Activated CD8-positive, alpha-beta memory T cell treated with anti-CD3 and anti-CD28 coated beads for 4 hours (primary cell): ENCODE data around the gene ELL.

ENCODE experiments used
- DNase-seq, 2 donors: peaks; one replicate each; pipeline ENCODE4 v3.0.0-alpha.2; 2020; ENCODE audit warnings: low read depth in 2 of 2

ELL gene

DNA sequence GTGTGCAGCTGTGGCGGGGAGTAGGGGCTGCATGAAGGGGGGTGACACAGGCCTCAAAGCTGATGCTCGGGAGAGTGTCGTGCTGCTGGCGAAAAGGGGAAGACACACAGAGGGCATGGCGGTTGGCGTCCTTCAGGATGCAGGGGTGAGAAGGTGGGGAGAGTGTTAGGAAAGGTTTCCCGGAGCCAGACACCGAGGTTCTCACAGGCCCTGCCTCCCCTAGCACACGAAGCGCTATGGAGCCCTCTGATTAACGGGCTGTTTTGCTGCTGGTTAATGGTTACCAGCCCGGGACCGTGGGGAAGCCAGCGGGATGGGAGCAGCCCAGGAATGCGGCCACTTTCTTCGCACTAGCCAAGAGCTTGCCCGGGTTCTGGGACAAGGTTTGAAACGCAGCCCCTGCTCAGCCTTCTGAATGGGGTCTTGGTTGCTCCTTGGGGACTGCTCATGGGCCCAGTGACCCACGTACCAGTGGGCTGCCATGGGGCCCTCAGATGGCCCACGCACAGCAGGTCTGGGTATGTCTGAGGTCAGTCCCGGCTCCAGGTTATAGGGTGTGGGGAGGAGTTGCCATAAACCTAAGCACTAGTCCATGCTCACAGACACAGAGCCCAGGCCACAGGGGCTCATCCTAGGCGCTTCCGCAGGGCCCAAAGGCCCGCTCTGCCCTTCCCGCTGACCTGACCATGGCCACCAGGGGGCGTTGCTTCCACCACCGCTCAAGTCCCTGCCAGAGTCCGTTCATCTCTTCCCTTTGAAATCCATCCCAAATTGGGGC, 52.6 kb downstream of the ELL start:
- no peak for DNase-seq

DNA sequence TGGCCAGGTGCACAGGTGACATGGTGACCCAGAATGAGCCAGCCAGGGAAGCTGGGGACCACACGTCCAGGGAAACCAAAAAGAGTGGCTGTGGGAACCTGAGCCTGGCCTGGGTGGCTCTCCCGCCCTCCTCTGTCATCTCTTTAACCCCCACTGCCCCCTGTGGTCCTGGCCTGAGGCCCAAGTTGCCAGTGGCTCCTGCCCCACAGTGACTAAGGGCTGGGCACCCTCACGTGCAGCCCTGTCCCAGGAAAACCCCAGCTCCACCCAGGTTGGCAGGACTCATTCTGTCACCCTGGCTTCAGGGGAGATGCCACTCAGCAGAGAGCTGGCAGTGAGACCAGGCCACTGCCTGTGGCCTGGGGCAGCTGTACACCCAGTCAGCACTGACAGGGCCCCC, 53.4 kb downstream of the ELL start:
- DNase-seq, result no peak

DNA sequence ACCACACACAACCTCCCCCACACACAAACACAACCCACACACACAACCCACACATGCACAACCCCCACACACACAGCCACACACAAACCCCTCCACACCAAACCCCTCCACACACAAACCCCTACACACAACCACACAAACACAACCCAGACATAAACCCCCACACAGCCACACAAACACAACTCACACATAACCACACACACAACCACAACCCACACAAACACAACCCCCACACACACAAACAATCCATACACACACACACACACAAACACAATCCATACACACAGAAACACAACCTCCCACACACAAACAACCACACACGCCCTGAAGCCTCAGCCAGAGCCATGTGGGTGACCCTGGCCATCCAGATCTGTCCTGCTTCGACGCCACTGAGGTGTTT, 53.9 kb downstream of the ELL start:
- no peak for DNase-seq

DNA sequence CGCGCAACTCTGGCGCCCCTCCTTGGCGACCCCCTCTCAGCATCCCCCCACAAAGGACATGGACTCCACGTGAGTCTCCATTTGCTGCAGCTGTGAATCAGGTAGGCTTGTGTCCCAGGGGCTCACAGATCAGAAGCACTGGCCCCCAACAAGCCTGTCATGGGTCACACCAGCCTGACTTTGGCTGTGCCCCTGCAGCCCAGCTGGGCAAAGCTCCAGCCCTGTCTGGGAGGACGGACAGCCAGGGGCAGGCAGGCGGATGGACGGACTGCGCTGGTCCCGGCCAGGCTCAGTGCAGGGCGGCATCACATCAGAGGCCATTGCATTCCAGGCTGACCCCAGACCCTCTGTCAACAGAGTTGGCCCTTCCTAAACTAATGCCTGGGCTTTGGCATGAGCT, 55.5 kb downstream of the ELL start:
- DNase-seq, result no peak

DNA sequence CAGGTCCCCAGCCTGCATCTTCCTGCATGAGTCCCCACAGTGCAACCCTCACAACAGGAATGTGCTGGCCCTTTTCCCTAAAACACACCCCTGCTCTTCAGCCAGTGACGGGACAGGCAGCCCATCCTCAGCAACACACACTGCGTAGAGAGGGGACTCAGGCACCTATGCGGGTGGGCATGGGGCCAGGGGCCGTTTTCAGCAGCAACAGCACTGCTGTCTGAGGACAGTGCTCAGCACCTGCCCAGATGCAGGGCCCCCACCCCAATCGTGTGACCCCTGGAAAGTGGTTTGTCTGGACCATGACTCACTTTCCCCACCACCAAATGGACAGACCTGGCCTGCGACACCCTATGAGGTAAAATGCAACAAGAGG, 55.9 kb downstream of the ELL start:
- DNase-seq, result no peak

DNA sequence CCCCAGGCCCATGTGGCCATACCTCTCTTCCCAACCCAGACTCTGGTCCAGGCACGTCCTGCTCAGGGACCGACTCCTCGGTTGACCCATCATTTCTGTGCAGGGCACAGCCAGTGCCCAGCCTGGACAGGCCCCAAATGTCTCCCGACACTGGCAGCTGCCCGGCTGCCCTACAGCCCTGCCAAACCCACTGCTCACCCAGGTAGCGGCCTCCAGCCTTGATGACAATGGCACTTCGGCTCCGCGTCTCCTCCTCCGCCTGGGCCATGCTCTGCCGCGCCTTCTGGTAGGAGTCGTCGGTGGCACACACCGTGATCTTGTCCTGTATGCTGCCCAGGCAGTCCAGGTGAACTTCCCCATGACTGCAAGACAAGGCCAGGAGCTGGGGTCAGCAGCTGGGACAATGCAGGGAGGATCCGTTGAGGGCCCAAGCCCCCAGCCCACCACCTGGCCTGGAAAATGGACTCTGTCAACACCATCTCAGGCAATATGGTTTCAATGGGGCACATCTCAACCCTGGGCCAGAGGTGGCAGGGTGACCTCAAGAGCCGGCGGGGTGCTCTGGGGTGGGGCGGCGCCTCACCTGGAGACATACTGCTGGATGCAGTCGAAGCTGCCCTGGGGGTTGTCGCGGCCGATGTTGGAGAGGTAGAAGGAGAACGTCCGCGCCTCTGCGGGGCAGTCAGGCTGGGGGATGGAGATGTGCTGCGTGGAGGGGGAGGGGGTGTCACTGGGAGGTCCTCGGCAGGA, 56.5 kb downstream of the ELL start:
- no peak for DNase-seq

DNA sequence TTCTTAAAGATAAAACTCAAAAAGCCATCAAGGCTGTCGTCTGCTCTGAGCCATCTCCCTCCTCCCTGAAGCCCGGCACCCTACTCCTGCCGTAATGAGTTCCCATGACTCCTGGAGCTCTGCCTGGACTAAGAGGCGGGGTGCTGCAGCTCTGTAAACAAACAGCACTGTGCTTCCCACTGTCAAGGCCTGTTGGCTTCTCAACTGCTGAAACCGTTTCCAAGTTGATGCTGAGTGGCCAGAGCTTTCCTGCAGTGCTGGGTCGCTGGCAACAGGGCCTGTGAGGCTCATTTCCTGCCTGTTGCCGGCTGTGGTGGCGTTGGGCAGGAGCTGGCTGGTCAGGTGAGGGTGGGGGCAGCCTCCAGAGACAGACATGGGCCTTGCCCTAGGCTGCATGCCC, 57.2 kb downstream of the ELL start:
- DNase-seq, result no peak

DNA sequence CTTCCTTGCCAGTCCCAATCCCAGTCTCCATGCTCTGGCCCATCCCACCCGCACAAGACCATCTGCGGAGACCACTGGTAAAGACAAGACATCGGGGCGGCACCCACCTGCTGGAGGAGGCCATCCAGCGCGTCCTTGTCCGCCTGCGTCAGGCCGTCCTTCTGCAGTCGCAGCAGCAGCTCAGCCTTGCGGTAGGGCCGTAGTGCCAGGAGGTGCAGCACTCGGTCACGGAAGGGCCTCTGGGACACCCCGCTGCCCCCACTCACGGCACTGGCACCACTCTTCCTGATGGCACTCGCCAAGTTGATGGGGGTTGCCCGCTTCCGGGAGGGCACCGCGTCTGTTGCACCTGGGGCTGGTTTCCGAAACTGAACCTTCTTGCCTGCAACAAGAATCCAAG, 60.4 kb downstream of the ELL start:
- DNase-seq, result no peak

DNA sequence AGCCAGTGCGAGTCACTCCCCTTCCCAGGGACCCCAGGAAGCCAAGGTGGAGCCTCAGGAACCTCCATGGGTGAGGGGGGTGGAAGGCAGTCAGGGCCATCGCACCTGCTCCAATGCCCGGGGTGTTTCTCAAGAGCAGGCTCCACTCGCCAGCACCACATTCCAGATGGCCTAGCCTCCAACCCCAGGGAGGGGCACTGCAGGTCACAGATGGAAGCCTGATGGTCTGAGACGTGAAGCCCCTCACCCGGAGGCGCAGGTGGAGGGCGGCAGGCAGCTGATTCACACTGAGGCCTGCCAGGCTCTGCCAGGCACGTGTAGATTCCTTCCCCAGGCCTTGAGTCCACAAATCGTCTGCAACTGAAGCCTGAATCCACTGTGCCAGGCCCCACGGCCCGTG, 61.0 kb downstream of the ELL start:
- no peak for DNase-seq

DNA sequence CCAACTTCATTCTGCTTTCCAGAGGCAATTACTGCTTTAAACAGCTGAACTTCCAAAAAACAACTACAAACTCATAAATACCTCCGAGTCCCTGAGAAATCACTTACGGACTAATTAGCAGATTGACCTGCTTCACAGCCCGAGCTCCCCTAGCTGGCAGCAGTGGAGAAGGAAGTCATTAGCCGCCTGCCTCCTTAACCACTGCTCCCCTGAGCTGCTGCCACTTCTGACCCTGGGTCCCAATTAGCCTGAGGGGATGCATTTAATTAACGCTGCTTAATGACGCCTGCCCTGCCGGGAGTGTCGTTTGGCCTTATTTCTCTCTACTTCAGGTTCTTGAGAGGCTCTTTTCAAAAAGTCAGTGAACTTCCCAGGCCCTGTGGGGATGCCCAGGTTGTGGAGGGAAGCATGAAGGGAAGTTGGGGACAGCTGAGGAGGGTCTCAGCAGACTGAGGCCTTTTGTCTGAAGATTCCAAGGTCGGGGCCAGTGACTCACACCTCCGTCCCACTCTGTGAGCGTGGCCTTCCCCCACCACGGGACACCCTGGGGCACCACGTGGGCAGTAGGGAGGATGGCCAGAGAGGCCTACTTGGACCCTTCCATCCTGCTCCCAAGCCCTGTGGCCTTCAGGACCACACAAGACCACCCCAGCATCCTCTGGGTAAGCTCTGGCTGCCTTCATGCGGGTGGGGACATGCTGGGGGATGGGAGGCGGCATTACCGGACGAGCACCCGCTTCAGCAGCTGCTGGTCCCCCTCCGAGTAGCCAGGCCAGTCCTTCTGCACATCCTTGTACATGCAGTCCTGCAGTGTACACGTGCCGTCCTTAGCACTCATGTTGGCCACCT, 64.2 kb downstream of the ELL start:
- no peak for DNase-seq

DNA sequence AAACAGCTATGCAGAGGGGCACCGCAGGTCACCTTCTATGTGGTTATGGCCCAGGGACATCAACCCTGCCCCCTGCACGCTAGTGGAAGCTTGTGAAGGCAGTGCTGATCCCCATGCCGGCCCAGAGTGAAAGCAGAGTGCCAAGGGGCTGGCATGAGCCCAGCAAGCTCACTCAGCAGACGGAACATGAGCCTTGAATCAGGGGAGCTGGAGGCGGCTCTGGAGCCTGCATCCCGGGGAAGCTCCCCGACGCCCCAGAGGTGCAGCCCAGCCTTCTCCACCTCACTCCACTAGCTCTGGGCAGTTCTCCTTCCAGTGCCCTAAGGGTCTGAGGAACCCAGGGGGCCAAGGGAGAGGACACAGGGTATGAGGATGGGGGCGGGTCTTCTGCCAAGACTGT, 64.9 kb downstream of the ELL start:
- no peak for DNase-seq

DNA sequence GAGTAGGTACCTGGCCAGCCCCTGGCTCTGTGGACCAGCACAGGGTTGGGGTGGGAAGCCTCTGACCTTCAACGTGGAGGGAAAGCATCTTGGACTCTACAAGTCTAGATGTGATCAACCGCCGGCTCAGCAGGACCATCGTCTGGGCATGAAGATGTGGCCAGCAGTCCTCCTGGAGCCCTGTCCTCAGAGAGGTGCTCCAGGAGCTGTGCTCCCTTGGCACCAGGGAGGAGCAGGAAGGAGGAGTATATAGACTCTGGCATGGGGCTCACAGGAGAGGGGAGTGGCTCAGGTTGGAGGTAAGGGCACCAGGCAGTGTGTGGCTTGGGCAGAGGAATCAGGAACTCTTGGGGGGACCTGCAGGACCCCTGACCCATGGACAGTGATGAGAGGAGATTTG, 65.6 kb downstream of the ELL start:
- DNase-seq, result no peak

DNA sequence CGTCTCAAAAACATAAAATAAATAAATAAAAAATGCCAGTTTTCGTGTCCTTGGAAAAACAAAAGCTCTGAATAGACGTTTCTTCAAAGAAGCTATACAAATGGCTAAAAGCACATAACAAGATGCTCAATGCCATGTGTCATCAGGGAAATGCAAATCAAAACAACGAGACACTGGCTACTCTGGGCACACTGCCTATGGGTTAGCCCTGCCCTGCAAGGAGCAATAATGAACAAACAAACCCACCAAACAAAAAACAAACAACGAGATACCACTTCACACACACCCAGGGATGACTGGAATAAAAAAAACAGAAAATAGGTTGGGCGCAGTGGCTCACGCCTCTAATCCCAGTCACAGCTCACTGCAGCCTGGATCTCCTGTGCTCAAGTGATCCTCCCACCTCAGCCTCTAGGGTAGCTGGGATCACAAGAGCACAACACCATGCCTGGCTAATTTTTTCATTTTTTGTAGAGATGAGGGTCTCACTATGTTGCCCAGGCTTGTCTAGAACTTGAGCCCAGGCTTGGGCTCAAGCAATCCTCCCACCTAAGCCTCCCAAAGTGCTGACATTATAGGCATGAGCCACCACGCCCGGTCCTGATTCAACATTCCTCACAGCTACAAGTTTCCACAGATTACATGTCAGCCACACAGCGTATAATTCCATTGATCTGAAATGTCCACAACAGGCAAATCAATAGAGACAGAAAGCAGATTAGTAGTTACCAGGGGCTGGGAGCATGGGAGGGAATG, 68.4 kb downstream of the ELL start:
- DNase-seq, result no peak

DNA sequence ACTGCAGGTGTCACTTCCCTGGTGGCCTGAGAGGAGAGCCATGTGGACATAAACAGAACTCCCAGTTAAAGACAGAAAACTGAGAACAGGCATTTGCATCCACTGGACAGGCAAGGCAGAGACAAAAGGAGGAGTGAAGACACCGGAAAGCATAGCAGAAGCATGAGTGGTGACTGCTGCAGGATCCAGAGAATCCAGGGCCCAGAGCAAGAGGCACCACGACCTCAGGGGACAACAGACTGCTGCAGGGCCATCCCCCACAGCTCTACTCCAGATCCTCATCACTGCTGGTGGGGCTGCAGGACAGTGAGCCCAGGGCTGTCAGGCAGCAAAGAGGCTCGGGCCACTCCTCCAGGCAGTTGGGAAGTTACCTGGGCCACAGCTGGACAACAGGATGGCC, 69.5 kb downstream of the ELL start:
- no peak for DNase-seq

DNA sequence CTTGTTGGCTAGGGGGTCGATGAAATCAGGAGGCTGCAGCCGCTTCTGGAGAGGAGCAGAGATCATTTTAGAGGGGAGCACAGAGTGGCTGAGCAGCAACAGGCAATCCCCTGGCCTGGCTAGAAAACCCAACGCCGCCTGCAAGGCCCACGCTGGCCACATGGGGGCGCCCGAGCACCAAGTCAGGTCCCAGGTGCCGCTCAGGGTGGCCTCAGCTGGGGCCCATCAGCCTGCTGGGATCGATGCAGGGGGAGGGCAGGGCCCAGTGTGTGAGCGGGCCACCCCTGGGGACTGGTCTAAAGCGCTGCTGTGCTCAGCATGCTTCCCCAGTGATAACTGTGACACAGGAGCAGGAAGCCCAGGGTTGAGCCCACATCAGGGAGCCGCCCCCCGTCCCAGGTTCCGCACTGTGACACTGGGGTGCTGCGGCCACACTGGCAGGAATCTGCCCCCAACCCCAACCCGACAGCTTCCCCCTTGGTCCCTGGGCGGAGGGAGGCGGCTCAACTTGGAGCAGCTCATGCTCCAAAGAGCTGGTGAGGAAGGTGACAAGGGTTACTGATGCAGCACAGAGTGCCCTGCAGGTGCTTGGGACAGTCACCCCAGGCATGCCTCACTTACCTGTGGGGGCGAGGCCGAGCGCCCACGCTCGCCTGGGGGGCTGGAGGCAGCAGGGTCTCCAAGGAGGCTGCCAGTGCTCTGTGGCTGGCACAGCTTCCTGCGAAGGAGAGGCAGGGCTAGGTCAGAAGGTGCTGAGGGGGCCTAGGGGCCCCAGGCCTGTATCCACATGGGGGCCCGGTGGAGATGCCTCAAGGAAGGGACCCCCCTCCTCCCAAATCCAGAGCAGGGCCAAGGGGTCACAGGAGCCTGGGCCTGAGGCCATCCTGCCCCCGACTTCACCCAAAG, 70.7 kb downstream of the ELL start:
- peak; percentile 66 to 78 for DNase-seq

DNA sequence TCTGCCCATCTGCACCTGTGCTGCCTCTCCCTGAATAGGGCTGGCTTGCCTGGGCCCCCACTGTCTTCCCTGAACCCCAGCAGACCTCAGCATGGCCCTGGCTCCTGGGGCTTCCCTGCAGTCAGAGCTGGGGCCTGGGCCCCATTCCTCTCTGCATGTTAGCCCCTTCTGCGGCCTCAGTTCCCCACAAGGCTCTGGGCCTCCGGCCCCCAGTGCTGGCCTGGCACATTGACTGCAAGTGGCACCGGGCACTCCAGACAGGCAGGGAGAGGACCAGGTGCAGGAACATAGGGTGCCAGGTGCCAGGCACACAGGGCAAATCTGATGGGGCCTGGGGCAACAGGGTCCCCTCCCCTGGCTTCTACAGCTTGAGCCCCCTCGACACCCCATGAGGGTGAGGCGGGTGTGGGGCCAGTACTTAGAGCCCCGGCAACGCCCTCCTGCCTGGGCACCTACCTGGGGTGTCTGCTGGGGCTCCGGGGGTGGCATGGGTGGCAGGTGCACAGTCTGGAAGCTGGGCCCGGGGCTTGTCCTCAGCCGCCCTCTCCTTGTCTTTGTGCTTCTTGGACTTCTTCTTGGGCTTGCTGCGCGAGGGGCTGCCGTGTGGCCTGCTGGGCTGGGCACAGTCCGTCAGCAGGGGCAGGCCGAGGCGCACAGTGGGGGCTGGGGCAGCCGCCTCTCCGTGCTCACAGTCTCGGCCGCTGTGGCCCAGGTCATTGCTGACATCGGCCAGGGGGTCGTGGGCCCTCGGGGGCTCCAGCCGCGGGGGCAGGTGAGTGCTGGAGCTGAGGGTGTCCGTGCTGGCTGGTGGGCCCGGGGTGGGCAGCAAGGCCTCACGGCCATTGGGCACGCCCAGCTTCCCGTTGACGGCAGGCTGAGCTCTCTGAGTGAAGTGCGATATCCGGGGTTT, 71.6 kb downstream of the ELL start:
- DNase-seq, result no peak

DNA sequence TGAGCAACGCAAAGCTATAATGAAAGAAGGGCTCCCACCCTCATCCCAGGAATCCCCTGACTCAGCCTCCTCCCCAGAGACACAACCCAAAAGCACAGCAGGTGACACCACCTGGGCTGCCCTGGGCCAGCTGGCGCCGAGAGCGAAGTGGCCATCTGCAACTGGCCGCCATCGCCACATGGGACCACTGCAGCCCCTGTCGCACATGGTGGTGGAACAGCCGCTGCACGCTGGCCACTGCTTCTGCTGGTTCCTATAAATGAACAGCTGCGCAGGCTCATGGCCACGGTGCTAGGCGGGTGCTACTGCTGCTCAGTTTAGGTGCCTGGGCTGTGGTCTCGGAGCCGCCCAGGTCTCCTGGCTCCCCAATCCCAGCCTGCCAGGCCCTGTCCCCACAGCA, 72.3 kb downstream of the ELL start:
- DNase-seq, result no peak

DNA sequence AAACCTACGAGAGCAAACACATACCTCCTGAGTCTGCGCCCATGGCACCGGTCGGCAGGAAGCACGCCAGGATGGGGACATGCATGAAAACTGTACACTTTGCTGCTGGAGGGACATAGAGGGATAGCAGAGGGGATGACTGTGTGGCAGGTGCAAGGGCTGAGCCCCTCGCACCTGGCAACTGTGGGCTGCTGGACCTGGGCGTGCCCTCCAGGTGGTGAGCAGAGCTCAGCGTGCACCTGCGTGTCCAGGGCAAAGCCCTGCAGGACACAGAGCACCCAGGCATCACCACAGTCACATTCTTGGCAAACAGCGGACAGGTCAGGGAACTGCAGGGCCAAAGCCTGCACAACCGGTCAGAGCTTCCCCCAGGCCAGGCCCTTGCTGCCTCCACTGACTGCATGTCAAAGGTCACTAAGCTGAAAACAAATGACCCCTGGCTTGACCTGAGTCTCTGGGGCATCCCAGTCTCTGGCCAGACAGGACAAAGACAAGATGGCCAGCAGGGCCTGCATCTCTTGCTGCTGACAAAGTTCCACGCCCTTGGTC, 75.0 kb downstream of the ELL start:
- no peak for DNase-seq

DNA sequence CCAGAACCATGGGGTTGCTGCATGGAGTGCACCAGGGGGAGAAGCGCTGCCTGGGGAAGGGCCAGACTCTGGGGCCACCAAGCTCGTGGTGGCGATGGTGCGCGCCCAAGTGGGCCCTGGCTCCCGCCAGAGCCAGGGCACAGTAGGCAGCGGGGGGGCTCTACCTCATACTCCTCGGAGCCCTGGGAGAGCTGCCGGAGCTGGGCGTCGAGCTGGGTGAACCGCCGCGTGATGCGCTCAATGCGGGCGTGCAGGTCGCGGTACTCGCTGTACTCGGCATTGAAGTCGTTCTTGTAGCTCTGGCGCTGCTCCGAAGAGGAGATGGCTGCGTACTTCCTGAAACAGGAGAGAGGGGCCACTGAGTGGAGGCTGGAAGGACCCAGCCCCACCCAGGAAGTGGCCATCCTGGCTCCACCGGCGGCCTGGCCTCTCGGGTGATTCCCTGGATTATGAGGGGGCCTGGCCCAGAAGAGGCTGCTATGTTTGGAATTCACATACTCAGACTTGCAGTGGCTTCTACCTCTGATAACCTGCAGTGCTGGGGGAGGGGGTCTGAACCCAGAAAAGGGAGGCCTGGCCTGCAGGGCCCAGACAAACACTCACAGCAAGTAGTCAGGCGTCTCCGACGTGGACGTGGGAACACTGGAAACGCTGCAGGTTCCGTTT, 75.6 kb downstream of the ELL start:
- no peak for DNase-seq
